22Rv1 (cell line): ENCODE results near the gene GOPC.

Experiments
- CTCF ChIP-seq: fragments of 450-650 bp; IDR thresholded peaks from 2 replicates; pipeline ENCODE4 v1.5.1; 2017; ENCODE audit warnings: mild to moderate bottlenecking
- ZFX ChIP-seq: fragments of 450-650 bp; IDR thresholded peaks from 2 replicates; pipeline ENCODE4 v1.6.1; 2017; ENCODE audit warnings: antibody characterized with exemption, borderline replicate concordance

- TF ChIP-seq CTCF (no peak), ZFX (no peak)
Observed at GRCh38 chr6:117550618-117551242, 51.6 kb downstream of the GOPC start.
